NCI-H1092 treated with DMSO at 0.1 percent for 48 hours (cell line): ENCODE data around the gene ROR2.

ENCODE experiments used
- DNase-seq: peaks from one replicate; lab custom pipeline; 2025; lab: John Stamatoyannopoulos, UW

The ROR2 gene

DNA sequence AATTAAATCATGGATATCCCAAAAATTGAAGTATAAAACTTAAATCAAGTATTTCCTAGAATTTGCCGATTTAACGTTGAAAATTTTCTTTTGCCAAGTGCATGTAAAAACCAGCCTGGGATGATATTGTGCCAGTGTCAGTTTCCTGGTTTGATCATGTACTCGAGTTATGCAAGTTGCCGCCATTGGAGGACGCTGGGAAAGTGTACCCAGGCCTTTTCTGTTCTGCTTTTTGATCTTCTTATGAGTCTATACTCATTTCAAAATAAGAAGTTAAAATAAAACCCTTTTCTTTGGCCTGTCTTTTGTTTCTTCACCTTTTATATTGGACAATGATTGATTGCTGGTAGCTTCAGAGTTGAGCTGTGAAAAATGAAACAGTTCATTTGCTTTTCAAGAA, 433.3 kb downstream of the ROR2 start:
- DNase-seq: no peak

DNA sequence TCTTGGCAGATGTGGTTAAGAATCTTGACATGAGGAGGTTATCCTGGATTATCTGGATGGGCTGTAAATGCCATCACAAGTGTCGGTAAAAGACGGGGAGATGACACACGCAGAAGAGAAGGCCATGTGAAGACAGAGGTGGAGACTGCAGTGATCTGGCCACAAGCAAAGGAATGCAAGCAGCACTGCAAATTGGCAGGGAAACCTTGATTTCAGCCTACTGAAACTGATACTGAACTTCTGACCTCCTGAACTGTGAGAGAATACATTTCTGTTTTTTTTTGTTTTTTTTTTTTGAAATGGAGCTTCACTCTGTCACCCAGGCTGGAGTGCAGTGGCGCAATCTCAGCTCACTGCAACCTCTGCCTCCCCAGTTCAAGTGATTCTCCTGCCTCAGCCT, 433.9 kb downstream of the ROR2 start:
- no peak for DNase-seq

DNA sequence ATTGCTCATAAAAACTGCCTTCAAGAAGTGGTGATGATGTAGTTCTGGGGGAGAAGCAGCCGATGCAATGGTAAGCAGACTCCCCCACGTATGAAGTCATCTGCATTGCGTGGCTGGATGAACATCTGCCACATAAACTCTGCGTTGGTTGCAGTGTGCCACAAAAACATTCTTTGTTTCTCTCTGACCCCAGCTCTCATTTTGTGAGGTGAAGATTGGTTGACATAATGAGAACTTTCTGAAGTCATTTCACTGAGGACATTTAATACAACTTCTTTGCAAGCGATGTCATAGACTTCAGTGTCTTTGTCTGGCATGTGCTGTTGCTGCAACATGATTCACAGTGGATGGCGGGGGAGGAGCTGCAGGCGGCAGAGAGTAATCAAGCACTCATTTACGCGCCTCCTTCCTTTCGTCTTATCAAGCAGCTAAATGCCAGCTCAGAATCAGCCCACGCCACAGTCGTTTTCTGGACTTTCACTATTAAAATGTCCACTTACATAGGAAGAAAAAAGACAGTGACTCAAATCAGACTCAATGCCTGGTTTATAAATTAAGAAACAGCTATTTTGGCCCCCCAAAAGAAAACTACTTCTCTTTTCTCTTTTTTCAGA, 434.8 kb downstream of the ROR2 start:
- no peak for DNase-seq
